Measurements from ENCODE around the gene IL17F.
A peak's percentile ranks its signal among the peaks of the same experiment; 100 is the strongest.

Gene IL17F

DNA sequence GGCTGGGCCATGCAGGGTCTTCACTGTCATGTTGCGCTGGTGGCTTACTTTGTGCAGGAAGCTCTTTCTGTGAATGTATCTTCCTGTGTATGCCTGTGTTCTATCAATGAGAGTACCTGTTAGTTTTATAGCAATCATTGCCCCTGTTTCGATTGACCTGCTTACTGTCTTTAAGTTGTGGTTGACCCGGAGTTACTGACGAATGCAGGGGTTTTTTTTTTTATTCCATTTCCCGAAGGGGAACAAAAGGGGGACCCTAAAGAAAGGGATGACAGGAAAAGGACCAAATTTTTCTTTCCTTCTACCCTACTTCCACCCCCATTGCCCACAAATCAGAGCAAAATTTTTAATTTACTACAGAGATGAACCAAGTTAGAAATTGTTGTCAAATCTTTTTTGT lies at the start of gene IL17F:
TSS of gene IL17F (minus strand) at position 101 of the 400 bp plus-strand sequence. CDS start at position 30, 71 bp downstream.
- no peak for DNase-seq

DNA sequence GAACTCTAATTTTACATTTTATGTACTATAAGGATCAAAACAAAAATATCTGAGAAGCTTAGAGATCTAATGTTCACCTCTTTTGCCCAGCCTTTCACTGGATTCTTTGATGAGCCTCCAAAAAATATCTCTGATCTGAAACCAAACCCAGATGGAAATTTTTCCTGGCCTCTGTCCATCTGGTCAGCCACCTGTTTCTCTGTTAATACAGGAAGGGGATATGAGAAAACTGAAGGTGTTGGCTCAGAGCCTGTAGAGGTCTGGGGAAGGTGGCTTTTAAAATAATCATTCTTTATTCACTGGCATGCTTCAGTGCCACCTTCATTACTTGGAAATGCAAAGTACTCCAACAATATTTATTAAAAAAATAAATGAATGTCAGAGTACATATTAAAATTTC lies 48.8 kb upstream of the IL17F start:
- no peak for DNase-seq

DNA sequence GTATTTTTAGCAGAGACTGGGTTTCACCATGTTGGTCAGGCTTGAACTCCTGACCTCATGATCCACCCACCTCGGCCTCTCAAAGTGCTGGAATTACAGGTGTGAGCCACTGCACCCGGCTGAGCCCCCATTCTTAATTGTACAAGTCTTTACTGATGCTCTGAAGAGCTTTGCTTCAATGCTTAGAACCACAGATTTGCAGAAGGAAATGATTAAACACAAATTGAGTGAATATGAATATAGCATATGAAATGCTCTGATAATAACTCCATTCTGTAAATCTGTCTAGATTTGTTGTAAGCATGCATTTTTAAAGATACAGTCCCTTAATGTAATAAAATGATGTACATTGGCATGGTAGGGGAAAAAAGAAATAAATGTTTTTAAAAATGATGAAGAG lies 44.5 kb upstream of the IL17F start:
- DNase-seq: no peak

DNA sequence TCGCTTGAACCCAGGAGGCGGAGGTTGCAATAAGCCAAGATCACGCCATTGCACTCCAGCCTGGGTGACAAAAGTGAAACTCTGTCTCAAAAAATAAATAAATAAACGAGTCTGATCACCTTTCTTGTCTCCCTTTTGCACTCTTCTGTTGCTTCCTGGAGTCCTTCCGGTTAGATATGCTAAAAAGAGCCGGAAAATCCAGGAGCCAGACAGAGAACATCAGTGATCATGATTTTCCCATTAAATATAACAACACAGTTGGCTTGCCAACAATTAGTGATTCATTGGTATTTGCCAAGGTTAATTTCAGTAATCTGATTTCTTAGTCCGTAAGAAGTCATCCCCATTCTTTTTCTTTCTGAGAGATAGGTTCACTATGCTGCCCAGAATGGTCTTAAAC lies 43.9 kb upstream of the IL17F start:
- no peak for DNase-seq

- DNase-seq: peak; percentile 82
Observed at GRCh38 chr6:52286798-52287432, 42.6 kb upstream of the IL17F start.

- no peak for DNase-seq
Observed at GRCh38 chr6:52285177-52286068, 41.1 kb upstream of the IL17F start.

- peak; percentile 94 for DNase-seq
Observed at GRCh38 chr6:52284460-52285176, 40.3 kb upstream of the IL17F start, which contains the start of gene MCM3. Gene MCM3 (minus strand): TSS chr6:52284742. CDS start chr6:52284674, 68 bp downstream.

- peak; percentile 81 for DNase-seq
Observed at GRCh38 chr6:52284131-52284459, 39.8 kb upstream of the IL17F start.

DNA sequence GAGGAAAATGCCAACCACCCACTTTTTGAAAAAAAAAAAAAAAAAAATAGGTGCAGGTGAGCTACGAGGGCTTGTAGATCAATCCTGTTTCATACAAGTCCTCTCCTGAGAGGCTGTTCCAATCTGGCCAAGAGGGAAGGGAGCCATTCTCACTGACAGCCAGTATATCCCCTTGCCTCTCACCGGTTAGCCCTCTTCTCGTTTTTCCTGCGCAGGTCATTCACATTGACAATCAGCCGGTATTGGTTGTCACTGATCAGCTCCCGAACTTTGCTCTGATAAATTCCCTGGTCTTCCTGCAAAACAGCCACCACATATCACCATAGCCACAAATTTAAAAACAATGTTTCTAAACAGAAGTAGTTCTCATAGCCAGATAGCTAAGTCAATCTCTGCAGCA lies 38.8 kb upstream of the IL17F start:
- DNase-seq: no peak

- DNase-seq: no peak
Observed at GRCh38 chr6:52276130-52276529, 31.8 kb upstream of the IL17F start.

- no peak for DNase-seq
Observed at GRCh38 chr6:52271852-52272460, 27.7 kb upstream of the IL17F start.

DNA sequence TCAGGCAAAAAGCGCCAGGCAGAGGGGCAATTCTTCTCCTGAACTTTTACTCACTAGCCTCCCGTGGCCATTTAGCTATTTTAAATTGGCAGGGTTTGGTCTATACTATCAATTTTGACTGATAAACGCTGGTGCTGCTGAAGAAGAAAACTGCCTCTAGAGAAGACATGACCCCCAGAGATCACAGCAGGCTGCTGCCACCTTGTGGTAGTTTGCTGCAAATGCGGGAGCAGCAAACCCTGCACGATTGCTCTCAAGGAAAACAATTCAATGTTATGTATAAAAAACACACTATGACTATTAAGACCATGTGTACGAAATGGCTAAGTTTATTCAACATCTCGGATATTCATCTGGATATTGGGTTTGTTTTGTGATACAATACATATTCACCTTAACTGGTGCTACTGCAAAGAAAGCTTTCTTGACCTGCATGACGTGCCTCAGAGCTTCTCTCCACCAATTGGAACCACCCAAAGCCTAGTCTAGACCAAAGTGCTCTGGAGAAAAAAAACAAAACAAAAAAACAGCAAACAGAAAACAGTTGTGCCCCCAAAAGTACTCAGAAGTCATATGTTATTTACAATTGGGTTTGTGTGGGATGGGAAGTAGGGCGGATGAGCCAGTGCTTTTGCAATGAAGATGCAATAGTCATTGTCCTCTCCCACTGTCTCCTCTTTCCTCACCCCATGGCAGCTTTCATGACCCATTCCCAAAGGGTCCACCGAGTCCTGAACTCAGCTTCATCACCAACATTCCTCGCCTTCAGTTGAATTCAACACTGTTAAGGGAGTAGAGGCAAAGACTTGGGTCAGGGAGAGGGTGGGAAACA lies 19.6 kb upstream of the IL17F start:
- DNase-seq: peak; percentile 76

DNA sequence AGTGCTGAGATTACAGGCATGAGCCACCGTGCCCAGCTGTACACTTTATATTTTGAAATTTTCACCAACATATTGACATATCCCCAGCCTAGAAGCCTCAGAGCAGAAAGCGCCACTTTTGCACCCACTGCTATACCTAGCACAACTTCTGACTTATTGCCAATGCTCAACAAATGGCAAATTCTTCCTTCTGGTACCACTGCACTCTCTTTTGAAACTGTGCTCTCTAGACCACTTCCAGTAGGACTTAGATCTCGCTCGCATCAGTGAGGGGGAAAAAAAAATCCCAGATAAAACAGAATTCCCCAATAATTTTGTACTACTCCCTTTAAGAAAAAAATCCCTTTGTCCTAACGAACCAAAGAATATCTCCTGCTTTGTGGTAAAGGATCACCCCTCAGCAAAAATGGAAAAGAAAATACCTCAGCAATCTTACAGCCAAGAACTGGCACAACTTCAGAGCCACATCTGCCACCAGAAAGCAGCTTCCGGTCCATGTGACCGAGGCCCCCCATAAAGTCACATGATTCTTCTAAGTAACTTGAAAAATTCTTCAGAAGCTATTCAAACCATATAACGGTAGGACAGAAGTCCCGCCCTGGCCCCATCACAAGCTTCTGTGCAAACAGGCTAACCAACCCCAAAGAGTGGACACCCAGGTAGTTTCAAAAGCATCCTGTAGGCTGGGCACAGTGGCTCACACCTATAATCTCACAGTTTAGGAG lies 18.5 kb upstream of the IL17F start:
- no peak for DNase-seq

GRCh38 chr6:52261229-52261628 lies 16.9 kb upstream of the IL17F start:
- no peak for DNase-seq

DNA sequence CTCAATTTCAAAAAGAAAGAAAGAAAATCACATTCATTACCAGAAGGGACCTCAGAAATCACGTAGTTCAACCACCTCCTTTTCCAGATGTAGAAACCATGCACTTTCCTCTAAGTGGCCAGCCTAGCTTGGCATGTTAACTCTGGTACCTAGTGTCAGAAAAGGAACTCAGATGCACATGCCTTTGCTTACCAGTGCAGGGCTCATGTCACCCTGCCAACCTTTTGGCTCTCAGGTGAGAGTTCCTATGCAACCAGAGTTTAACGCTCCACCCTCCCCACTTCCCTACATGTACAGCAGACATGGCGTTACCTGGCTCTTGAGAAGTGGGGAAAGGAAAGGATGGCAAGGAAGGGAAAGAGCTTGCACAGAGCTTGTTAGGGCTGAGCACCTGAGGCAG lies 16.3 kb upstream of the IL17F start:
- no peak for DNase-seq

DNA sequence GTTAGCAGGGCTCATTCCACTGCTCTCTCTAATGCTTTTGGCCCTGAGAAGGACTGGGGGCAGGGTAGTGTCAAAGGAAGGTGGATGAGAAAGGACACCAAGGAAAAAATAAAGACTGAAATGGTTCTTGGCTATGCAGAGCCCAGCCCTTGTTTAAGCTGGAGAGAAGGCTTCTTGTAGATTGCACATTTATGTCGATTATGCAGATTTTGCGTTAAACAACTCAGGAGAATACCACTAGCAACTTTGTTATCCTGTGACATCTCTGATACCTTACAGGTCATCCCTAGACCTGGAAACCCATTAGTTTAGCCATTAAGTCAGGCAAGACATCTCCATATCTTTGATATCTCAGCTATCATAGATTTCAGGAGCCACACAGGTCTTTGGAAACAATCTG lies 11.1 kb upstream of the IL17F start:
- no peak for DNase-seq

DNA sequence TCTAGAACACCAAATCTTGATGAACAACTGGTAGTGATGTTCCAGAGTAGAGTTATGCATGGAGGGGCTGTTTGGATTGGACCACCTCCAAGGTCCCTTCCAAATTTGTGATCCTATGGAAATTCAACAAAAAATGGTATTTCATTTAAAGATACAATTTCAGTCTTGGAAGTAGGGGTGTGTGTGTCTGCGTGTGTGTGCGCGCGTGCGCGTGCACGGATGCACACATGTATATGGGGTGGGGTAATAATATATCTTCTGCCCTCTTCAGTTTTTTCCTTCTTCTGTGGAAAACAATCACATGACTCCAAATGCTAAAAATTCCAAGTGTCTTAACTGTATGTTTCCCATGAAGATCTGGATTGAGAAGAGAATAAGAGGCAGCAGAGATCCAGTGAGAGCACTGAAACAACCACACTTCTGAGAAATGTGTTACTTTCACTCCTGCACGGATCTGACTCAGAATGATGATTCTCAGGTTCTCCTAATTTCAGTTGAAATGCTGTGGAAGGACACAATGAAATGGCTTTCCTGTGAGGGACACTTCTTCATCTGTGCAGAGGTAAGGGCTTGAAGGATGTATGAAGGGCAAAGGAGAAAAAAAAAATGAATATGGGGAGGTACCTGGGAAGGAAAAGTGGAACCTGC lies 10.6 kb upstream of the IL17F start:
- DNase-seq: no peak

DNA sequence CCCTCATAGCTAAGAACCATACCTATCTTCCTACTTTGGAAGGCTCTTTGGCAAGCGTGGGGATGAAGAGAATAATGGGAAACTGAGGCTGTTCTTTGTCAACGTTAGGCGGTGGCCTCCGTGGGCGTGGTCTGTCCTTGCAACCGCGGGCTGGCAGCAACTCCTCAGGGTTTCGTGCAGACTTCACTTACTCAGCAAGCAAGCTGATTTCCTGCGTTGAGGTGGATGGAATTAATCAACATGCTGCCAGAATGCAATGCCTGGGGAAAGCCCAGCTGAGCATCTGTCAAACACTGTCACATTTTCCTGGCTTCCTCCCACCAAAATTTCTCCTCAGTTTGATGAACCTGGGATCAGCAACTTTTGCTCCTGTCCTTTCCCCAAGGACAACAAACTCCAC lies 9.2 kb upstream of the IL17F start:
- peak; percentile 62 for DNase-seq

GRCh38 chr6:52251113-52251512 lies 6.8 kb upstream of the IL17F start:
- no peak for DNase-seq

- DNase-seq: no peak
Observed at GRCh38 chr6:52249078-52249477, 4.8 kb upstream of the IL17F start.

DNA sequence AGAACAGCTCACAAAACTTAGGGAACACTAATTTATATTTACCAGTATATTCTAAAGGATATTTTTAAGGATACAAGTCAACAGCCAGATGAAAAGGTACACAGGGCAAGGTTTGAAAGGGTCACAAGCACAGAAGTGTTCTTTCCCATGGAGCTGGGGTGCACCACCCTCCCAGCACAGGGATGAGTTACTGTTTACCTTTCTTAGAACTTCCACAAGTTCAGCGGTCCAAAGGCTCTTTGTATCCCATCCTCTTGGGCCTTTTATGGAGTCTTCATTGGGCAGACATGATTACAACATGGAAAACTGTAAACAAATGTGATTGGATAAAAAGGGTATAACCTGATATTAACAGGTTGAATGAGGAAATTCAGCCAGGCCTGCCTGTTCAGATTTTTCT lies 1.1 kb upstream of the IL17F start:
- no peak for DNase-seq

Measured in stimulated activated CD8-positive, alpha-beta memory T cell treated with anti-CD3 and anti-CD28 coated beads, Interleukin-4, amount 100 ng/mL, for 48 hours (primary cell).